SK-N-SH treated with all-trans-retinoic acid at 6 μM for 48 hours (cell line): ENCODE results near the gene COLGALT1.

ENCODE experiments used
- GLIS3 ChIP-seq: fragments of 250-450 bp; sonication (Bioruptor Pico); IDR thresholded peaks from 2 replicates; pipeline ENCODE4 v1.5.0; 2020; ENCODE audit warnings: mild to moderate bottlenecking, moderate library complexity
- PATZ1 ChIP-seq: fragments of 250-450 bp; sonication (Bioruptor Pico); IDR thresholded peaks from 2 replicates; pipeline ENCODE4 v1.8.0; 2020; ENCODE audit warnings: mild to moderate bottlenecking, moderate library complexity, borderline replicate concordance
- PPARA ChIP-seq: fragments of 250-450 bp; sonication (Bioruptor Pico); IDR thresholded peaks from 2 replicates; pipeline ENCODE4 v1.5.0; 2020; ENCODE audit warnings: mild to moderate bottlenecking, borderline replicate concordance

GRCh38 chr19:17627161-17627560, 71.7 kb downstream of the COLGALT1 start:
- TF ChIP-seq PPARA (CRISPR knock-in tag) (no peak), GLIS3 (no peak), PATZ1 (no peak)
